ENCODE measurements around the gene PLXND1.

The PLXND1 gene

DNA sequence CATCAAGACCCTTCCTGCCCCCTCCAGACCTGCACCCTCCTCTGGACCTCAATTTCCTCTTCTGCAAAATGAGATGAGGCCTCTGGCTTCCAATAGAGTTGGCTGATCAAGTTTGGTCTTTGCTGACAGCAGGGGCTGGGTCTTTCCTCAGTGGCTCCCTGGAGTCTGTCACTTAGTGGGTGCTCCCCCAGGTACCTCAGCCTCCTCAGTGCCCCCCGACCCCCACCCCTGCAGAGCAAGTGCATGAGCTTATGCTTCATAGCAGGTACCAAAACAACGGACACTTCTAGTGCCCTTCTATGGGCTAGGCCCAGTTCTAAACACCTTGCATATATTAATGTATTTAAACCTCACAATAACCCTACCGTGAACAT lies 6.9 kb upstream of the PLXND1 start:
- no peak for TF ChIP-seq CEBPB (IDR thresholded peaks at IDR 0.05)
- no peak for TF ChIP-seq ZBTB7A (IDR thresholded peaks at IDR 0.05; ENCODE audit: low read depth)
- no peak for TF ChIP-seq NFIC (IDR thresholded peaks at IDR 0.05)
- TF ChIP-seq, protein P1, sequence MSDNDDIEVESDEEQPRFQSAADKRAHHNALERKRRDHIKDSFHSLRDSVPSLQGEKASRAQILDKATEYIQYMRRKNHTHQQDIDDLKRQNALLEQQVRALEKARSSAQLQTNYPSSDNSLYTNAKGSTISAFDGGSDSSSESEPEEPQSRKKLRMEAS (IDR thresholded peaks at IDR 0.05), result no peak
- no peak for TF ChIP-seq YY1 (IDR thresholded peaks at IDR 0.05; ENCODE audit: low read depth)
- no peak for TF ChIP-seq TEAD4 (IDR thresholded peaks at IDR 0.05)
- no peak for TF ChIP-seq RAD21 (IDR thresholded peaks at IDR 0.05; ENCODE audit: low read depth)
- TF ChIP-seq FOXM1 (IDR thresholded peaks at IDR 0.05; ENCODE audit: borderline replicate concordance, low read depth), result no peak
- TF ChIP-seq, protein P2, sequence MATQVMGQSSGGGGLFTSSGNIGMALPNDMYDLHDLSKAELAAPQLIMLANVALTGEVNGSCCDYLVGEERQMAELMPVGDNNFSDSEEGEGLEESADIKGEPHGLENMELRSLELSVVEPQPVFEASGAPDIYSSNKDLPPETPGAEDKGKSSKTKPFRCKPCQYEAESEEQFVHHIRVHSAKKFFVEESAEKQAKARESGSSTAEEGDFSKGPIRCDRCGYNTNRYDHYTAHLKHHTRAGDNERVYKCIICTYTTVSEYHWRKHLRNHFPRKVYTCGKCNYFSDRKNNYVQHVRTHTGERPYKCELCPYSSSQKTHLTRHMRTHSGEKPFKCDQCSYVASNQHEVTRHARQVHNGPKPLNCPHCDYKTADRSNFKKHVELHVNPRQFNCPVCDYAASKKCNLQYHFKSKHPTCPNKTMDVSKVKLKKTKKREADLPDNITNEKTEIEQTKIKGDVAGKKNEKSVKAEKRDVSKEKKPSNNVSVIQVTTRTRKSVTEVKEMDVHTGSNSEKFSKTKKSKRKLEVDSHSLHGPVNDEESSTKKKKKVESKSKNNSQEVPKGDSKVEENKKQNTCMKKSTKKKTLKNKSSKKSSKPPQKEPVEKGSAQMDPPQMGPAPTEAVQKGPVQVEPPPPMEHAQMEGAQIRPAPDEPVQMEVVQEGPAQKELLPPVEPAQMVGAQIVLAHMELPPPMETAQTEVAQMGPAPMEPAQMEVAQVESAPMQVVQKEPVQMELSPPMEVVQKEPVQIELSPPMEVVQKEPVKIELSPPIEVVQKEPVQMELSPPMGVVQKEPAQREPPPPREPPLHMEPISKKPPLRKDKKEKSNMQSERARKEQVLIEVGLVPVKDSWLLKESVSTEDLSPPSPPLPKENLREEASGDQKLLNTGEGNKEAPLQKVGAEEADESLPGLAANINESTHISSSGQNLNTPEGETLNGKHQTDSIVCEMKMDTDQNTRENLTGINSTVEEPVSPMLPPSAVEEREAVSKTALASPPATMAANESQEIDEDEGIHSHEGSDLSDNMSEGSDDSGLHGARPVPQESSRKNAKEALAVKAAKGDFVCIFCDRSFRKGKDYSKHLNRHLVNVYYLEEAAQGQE (IDR thresholded peaks at IDR 0.05; ENCODE audit: low read depth), result no peak
- no peak for TF ChIP-seq EGR1 (IDR thresholded peaks at IDR 0.05)
- TF ChIP-seq TCF12 (IDR thresholded peaks at IDR 0.05; ENCODE audit: low read depth), result no peak
- TF ChIP-seq, protein P3, sequence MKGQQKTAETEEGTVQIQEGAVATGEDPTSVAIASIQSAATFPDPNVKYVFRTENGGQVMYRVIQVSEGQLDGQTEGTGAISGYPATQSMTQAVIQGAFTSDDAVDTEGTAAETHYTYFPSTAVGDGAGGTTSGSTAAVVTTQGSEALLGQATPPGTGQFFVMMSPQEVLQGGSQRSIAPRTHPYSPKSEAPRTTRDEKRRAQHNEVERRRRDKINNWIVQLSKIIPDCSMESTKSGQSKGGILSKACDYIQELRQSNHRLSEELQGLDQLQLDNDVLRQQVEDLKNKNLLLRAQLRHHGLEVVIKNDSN (IDR thresholded peaks at IDR 0.05), result no peak
- no peak for TF ChIP-seq TAF1 (IDR thresholded peaks at IDR 0.05; ENCODE audit: low read depth)
- no peak for TF ChIP-seq CREB1 (IDR thresholded peaks at IDR 0.05; ENCODE audit: low read depth)

DNA sequence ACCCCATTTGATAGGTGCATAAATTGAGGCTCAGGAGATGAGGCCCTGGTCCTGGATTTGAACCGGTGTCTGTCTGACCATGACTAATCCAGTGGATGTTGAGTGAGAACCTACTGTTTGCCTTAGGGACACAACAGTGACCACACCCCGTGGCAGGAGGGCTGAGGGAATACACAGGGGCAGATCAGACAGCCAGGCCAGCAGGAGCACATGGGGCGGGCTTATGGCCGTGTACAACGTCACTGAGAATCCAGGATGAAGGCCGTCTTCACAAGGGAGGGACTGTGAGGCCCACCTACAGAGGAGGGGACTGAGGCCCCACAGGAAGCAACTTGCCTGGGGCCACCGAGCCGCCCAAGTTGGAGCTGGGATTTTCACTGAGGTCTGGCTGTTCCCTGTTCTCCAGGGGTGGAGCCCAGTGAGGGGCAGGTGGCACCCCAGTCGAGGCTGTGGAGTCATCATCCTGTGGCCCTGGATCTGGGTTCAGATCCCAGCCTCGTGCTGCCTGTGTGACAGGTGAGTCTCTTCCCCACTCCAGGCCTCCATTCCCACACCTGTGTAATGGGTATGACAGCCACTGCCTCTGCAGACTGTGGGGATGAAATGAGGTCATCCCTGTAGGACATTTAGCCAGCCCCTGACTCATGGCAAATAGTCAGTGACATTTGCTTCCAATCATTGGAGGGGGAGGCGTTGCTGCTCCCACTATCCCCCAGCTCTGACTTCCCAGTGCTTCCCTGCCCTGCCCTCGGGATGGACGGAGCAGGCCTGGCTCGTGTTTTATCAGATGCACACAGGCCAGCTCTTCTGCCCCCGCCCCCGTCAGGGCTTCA lies 6.3 kb upstream of the PLXND1 start:
- TF ChIP-seq TAF1 (IDR thresholded peaks at IDR 0.05; ENCODE audit: low read depth) (no peak), CREB1 (IDR thresholded peaks at IDR 0.05; ENCODE audit: low read depth) (no peak), EP300 (IDR thresholded peaks at IDR 0.05; ENCODE audit: borderline replicate concordance) (no peak), TCF12 (IDR thresholded peaks at IDR 0.05; ENCODE audit: low read depth) (no peak), ZBTB7A (IDR thresholded peaks at IDR 0.05; ENCODE audit: low read depth) (no peak), TEAD4 (IDR thresholded peaks at IDR 0.05) (no peak), FOXM1 (IDR thresholded peaks at IDR 0.05; ENCODE audit: borderline replicate concordance, low read depth) (no peak), NFIC (IDR thresholded peaks at IDR 0.05) (no peak), EGR1 (IDR thresholded peaks at IDR 0.05) (no peak), YY1 (IDR thresholded peaks at IDR 0.05; ENCODE audit: low read depth) (no peak), CEBPB (IDR thresholded peaks at IDR 0.05) (no peak), RAD21 (IDR thresholded peaks at IDR 0.05; ENCODE audit: low read depth) (no peak)
- TF ChIP-seq, protein P1 (IDR thresholded peaks at IDR 0.05), result no peak
- TF ChIP-seq, protein P3 (IDR thresholded peaks at IDR 0.05), result no peak
- TF ChIP-seq, protein P2 (IDR thresholded peaks at IDR 0.05; ENCODE audit: low read depth), result no peak

DNA sequence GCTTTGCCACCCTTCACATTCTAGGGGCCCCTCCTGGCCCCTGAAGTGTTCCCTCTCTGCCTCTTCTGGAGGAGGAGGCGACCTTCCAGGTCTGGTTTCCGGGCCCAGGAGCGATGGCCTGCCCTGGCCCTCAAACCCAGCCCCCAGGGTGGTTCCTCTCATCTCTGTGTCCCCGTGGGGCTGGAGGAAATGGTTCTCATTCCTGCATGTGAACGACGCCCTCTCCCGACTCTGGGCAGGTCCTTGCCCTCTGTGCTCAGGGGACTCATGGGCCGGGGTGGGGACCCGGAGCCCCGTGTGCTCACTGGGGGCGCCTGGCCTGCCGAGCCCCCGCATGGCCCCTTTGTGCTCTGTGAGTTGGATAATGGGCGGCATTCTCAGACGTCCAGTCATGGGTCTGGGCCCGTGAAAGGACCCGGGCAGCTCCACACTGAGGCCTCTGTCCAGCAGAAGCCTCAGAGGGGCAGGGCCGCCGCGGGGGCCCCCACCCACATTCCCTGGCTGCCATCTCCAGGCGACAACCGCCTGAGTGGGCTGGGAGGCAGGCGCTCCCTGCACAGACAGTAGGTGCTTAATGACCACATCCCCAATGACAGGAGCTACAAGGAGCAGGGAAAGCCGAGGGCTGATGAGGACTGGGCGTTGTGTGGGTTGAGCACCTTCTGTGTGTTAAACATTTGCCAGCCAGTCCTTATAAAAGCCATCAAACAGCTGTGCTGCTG lies 5.5 kb upstream of the PLXND1 start:
- TF ChIP-seq CEBPB (IDR thresholded peaks at IDR 0.05), result no peak
- TF ChIP-seq, protein P1 (IDR thresholded peaks at IDR 0.05), result no peak; the same call in 1 of the 2 replicates
- no peak for TF ChIP-seq TAF1 (IDR thresholded peaks at IDR 0.05; ENCODE audit: low read depth)
- TF ChIP-seq RAD21 (IDR thresholded peaks at IDR 0.05; ENCODE audit: low read depth), result peak; percentile 24; the same call in 1 of the 2 replicates
- TF ChIP-seq, protein P2 (IDR thresholded peaks at IDR 0.05; ENCODE audit: low read depth), result peak; percentile 54
- TF ChIP-seq TCF12 (IDR thresholded peaks at IDR 0.05; ENCODE audit: low read depth), result peak; percentile 73; the same call in 1 of the 2 replicates
- no peak for TF ChIP-seq EGR1 (IDR thresholded peaks at IDR 0.05)
- TF ChIP-seq EP300 (IDR thresholded peaks at IDR 0.05; ENCODE audit: borderline replicate concordance), result peak; percentile 75; the same call in 1 of the 2 replicates
- no peak for TF ChIP-seq CREB1 (IDR thresholded peaks at IDR 0.05; ENCODE audit: low read depth)
- peak; percentile 61 for TF ChIP-seq TEAD4 (IDR thresholded peaks at IDR 0.05)
- TF ChIP-seq, protein P3 (IDR thresholded peaks at IDR 0.05), result no peak
- TF ChIP-seq FOXM1 (IDR thresholded peaks at IDR 0.05; ENCODE audit: borderline replicate concordance, low read depth), result peak; percentile 44; the same call in 1 of the 2 replicates
- TF ChIP-seq YY1 (IDR thresholded peaks at IDR 0.05; ENCODE audit: low read depth), result no peak
- peak; percentile 65 for TF ChIP-seq ZBTB7A (IDR thresholded peaks at IDR 0.05; ENCODE audit: low read depth)
- TF ChIP-seq NFIC (IDR thresholded peaks at IDR 0.05), result 0 out of 2 replicates have a peak, but pooled peaks have one; percentile 10

All from Ishikawa (cell line).